Stimulated activated CD4-positive, alpha-beta T cell treated with anti-CD3 and anti-CD28 coated beads, Interleukin-4, amount 100 ng/mL, for 1 hour (primary cell): Measurements from ENCODE around the gene LY6G6C.
A peak's percentile ranks its signal among the peaks of the same experiment; 100 is the strongest.

Experiments used
- DNase-seq: peaks from one replicate; pipeline ENCODE4 v3.0.0-alpha.2; 2020

LY6G6C gene

DNA sequence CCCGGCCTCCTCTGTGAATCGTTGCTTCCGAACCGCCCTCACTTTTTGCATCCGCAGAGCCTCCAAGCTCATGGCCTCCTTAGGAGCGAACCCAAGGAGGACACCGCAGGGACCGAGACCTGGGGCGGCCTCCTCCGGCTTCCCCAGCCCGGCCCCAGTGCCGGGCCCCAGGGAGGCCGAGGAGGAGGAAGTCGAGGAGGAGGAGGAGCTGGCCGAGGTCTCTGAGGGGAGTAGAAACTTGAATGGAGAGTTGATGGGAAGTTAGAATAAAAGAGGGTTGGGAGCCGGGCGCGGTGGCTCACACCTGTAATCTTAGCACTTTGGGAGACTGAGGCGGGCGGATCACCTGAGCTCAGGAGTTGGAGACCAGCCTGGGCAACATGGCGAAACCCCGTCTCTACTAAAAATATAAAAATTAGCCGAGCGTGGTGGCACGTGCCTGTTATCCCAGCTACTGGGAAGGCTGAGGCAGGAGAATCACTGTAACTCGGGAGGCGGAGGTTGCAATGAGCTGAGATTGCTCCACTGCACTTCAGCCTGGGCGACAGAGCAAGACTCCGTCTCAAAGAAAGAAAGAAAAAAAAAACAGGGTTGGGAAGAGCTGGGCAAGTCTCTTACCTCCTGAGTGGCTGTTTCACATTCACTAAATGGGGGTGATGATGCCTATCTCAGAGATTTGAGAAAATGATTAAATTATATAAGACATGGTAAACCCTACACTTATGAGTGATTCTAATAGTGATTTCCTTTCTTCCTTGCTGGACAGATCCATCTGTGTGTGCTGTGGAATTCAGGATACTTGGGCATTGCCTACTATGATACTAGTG lies 19.1 kb upstream of the LY6G6C start:
- no peak for DNase-seq

DNA sequence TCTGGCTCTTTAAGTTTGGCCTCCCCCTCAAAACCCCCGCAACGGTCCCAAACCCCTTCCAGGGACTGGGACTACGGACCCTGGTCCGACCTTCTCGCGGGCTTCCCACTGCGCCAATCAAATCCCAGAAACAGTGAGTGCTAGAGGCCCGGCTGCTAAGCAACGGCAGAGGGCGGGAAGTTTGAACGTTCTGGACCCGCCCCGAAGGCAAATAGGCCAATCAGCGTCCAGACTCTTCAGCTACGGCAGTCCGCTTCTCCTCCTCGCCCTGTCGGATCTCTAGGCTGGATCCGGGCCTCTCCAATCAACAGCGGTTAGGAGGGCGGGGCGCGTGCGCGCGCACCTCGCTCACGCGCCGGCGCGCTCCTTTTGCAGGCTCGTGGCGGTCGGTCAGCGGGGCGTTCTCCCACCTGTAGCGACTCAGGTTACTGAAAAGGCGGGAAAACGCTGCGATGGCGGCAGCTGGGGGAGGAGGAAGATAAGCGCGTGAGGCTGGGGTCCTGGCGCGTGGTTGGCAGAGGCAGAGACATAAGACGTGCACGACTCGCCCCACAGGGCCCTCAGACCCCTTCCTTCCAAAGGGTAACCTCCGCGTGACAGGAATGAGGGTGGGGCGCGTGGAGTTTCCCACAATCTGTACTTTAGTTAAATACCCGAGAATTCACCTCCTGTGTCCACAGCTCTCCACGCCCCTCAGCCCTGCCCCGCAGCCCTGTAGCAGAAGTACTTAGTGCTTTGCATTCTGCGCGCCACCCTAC lies 18.3 kb upstream of the LY6G6C start, which contains the start of gene MSH5:
MSH5 (plus strand) TSS at position 367 of the 758 bp plus-strand sequence. CDS start 462 bp downstream, outside the sequence.
- peak; percentile 94 for DNase-seq

DNA sequence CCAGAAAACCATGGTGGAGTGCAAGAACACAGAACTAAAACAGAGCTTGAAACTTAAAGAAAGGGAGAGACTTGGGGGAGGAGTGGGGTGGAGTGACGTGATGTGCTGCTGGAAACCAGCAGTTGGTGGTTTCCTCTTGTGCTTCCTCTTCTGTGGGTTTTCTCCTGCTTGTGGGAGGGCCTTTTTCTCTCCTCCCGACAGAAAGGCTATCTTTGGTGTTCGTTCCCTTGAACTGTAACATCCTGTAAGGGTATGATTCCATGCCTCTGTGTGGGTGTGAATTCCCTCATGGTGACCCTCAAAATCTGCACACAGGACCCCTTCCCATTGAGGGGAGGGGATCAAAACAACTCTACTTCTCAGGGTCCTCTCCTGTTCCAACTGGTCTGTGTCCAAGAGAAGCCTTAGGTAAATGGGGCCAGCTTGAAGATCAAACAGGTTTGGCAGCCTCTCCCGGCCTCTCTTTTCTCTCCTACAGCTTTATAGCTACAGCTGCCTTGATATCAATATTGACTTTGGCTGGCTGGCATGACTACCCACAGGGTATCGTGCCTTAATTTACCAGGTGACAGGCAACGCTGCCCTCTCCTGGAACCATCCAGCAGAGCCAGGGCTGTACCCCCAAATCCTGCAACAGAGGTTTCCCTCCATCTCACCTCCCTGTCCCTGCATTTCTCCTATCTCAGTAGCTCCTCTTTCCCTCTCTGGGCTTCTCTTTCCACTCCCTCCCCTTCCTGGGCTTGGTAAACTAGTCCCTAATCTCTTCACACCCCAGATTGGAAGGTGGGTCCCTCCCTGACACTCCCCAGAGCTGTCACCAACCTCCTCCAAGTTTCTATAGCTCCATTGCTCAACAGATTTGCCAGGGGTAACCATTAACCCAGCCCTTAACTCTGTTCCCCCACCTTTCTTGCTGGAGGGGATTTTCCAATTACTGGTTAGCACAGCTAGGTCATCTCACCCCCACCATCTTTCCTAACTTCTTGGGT lies 16.7 kb upstream of the LY6G6C start:
- peak; percentile 53 for DNase-seq

DNA sequence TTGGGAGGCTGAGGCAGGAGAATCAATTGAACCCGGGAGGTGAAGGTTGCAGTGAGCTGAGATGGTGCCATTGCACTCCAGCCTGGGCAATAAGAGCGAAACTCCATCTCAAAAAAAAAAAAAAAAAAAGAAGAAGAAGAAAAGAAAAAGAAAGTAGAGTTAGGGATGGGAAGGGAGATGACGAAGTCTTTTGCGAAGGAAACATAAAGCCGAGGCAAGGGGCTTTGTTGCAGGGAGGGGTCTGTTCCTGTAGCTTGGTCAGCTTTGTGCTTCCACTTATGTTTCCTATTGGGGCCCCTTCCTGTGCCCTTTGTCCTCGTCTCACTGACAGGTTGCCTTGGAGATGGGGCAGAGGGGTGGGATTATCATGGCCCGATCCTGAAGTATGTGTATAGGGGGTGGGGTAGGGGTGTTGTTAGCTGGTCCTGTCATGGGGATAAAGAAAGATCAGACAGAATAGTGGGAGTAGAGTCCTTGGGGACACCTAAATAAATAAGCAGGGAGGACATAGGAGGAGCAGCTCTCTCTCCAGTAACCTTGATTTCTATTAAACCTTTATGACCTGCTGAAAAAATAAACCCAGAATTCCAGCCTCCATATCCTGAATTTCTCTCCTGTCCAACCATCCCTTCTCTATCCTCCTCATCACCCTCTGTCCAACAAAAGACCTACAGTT lies 15.9 kb upstream of the LY6G6C start:
- no peak for DNase-seq

DNA sequence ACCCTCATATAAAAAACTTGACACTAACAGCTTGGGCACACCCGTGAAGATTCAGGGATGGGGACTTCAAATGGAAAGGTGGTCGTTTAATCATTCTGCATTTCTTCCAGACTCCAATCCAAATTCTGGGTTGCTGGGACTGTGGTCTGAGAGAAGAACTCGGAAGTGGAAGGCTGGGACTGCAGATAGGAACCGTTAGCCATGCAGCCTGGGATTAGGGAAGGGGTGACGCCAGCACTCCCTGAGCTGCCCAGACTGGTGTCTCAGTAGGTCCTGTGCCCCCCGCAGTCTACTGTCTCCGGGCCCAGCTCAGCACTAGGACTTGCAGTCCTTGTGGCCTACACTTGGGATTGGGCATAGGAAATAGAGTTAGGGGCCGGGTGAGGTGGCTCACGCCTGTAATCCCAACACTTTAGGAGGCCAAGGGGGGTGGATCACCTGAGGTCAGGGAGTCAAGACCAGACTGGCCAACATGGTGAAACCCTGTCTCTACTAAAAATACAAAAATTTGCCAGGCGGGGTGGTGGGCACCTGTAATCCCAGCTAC lies 15.3 kb upstream of the LY6G6C start:
- no peak for DNase-seq

DNA sequence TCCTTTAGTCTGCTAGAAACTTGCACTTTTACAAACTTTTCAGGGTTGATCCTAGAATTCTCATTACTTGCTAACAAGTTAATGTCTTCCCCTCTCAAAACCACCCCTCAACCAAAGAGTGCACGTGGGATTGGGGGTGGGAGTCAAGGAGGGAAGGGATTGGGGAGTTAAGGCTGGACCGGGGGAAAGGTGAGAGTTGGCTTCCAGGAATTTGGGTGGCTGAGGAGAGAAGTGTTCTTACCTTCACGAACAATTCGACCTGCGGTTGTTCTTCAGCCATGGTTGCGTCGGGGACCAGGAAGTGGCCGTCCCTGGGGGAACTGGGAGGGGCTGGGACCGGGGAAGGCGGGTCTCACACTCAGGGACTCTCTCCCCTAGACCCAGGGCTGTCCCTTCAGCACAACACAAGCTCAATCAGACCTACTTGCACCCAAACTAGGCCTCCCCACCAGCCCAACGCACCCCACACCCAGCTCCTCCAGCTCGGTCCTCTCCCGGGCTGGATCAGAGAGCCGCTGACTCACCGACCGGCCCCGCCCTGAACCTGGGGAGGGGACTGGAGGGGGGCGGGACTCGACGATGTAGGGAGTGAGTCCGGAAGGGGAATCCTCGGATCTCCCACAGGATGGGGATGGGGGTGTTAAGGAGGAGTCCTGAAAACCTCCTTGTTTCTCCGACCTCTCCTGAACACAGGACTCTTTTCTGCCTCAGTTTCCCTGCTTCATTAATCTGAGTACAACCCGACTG lies 14.6 kb upstream of the LY6G6C start, which contains the start of gene CLIC1:
CLIC1 (minus strand) TSS at position 510 of the 747 bp plus-strand sequence; CDS start at position 280, 230 bp downstream.
- peak; percentile 82 for DNase-seq

DNA sequence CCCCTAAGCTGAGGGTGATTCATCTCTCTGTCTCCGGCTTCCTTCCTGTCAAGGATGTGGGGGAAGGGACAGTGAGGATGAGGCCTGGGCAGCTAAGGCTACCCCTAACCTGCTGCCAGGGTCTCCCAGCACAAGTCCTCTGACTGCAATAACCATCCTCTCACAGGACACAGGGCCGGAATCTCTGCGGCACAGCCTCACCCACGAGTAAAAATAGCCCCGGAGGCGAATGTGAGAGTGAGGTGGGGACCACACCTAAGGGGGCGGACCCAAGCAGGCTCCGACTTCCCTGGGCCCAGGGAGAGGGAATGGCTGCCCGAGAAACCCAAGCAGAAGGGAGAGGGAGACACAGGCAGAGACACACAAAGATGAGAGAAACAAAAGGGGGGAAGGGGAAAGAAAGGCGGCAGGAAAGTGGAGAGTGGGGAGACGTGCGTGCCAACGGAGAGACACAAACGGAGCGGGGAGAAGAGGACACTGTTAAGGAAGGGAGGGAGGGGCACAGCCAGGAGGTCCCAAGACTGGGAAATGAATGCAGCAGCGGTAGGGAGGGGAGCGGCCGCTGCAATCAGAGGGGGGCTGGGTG lies 13.4 kb upstream of the LY6G6C start:
- peak; percentile 43 for DNase-seq

DNA sequence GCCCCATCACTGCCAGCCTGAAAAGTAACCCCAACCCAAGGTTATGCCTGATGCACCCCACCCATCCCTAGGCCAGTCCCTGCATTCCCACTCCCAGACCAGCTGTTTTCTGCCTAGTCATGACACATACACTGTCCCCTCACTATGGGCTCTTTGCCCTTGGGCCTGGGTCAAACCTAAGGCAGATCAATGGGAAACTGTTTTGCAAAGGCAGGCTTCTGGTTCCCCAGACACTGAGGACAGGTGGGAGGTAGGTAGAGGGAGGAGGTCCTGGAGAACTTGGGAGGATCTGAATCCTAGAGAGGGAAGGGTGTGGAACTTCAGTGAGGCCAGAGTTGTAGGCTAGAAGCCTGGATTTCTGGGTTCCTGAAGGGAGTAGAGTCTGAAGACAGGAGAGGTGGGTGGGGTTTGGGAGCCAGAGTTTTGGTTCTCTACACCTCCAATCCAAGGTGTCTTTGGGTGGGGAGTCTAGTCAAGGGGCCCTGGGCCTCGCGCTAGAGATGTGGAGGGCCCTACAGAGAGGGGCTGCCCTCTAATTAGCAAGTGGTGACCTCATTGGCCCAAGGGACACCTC lies 12.8 kb upstream of the LY6G6C start:
- DNase-seq: no peak

DNA sequence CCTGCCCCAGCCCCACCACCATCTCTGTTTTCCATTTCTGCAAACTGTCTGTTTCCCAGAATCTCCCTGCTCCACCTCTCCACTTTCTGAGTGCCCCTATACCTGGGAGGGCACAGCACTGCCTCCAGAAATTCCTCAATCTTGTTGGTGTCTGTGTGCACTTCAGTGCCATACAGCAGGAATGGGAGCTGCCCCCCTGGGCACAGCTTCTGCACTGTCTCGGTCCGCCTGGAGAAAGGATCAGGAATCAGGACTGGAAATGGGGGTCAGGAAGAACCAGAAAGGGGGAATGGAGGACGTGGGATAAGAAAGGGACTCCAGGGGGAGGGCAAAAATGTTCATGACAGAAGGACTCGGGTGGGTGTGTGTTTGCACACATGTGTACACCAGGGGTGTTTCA lies 12.2 kb upstream of the LY6G6C start:
- no peak for DNase-seq

DNA sequence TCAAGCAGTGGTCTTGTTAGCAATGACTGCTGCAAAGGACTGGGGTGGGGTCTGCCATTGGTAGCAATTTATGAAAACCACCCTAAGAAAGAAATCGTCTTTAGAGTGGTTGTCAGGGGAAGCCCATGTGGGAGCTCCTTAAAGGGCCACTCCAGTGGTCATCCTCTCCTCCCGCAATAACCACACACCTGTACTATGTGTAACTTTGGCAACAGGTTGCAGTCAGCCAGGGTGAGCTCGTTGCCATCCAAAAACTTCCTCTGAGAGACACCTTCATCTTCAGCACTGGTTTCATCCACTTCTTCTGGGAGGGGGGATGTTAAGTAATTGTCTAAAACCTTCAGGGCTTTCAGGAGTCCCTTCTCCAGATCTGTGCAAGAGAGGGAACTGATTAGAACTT lies 10.5 kb upstream of the LY6G6C start:
- DNase-seq: no peak

DNA sequence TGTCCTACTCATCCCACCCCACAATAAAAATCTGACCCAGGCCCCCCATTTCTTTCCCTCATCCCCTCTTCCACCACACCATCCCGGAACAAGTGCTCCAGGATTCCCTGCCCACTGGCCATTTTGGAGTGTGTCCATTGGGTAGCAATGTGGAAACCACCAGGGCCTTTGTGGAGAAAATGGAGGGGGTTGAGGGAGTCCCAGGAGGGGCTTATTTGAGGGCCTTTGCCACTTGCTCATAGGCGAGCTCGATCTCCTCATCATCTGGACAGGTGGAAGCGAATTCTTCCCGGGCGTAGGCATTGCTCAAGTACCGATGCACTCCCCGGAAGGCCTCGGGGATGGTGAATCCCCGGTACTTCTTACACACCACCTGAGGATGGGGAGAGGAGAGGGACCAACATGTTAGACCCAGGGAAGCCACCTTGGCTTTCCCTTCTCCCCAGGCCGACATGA lies 9.1 kb upstream of the LY6G6C start:
- DNase-seq: no peak

DNA sequence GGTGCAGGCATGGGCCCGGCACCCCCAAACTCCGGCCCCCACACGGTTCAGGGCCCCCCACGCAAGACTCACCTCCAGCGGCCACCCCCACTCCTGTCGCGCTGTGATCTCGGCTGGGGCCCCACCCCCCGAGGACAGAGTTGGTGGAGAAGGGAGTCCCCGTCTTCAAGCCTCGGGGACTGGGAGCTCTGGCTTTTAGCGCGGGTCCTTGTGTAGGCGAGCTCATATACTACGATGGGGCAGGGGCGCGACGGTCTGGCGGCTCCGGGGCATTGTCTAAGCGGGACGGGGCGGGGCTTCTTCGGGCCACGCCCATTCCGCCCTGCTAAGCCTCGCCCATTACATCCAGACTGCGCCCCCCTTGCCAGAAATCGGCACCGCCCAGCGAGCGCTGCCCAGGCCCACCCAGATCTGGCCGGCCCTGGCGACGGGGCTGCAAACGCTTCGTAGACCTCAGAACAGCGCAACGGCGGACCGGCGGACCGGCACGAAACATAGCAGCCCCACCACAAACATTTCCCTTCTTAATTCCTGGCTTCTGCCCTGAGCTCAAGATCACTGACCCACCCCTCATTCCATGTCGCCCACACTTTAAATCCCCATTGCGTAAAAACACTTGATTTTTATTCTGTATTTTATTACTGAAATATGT lies 8.6 kb upstream of the LY6G6C start:
- peak; percentile 68 for DNase-seq

DNA sequence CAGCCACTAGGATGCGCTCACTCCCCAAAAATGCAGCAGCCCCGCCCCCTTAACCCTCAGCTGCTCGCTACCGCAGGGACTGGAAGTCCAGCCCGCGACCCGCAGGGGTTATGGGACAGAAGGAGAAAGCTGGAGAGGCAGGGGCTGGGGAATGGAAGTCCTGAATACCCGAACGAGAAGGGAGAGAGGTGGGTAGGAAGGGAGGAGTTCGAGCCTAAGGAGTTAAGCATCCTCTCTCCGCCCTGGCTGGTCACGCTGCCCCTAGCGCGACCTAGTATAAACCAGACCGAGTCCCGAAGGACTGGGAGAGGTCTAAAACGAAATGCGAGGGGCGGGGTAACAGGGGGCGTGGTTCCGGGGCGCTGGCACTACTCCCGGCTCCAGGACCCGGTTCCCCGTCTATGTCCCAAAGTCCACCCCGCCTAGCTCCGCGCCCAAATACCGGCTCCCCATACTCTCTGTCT lies 8.0 kb upstream of the LY6G6C start:
- DNase-seq: peak; percentile 78

DNA sequence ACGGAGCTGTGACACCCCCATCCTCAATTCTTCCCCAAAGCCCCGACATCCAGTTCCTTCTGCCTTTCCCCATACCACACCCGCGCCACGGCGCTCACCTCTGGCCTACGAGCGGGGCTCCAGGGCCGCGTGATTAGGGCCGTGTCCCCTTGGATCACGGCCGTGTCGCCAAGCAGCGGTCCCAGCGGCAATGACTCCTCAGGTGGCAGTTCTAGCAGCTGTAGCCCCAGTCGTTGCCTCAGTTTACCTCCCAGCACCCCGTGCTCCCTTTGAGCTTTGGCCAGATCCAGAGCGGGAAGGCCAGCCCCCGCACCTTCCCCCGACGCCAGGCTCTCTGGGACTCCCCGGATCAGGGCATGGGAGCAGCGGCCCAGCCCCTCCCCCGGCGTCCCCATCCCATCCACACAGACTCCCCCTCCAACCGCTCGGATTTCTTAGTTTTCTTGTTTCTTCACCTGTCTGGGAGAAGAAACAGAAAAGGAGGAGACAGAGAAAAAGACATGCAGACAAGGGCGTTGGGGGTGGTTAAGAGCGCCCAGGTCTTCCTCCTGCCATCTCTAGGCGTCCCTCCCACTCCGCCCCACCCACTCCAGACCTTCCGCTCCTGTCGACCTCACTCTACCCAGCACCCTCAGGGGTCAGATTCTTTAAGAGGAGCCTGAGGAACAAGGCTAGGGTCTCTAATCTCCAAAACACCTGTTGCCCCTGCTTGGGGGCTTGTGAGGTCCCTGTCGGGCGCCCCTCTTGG lies 7.4 kb upstream of the LY6G6C start, which contains the start of gene DDAH2:
DDAH2 (minus strand) TSS at position 533 of the 748 bp plus-strand sequence; CDS start at position 395, 138 bp downstream.
- DNase-seq: no peak

DNA sequence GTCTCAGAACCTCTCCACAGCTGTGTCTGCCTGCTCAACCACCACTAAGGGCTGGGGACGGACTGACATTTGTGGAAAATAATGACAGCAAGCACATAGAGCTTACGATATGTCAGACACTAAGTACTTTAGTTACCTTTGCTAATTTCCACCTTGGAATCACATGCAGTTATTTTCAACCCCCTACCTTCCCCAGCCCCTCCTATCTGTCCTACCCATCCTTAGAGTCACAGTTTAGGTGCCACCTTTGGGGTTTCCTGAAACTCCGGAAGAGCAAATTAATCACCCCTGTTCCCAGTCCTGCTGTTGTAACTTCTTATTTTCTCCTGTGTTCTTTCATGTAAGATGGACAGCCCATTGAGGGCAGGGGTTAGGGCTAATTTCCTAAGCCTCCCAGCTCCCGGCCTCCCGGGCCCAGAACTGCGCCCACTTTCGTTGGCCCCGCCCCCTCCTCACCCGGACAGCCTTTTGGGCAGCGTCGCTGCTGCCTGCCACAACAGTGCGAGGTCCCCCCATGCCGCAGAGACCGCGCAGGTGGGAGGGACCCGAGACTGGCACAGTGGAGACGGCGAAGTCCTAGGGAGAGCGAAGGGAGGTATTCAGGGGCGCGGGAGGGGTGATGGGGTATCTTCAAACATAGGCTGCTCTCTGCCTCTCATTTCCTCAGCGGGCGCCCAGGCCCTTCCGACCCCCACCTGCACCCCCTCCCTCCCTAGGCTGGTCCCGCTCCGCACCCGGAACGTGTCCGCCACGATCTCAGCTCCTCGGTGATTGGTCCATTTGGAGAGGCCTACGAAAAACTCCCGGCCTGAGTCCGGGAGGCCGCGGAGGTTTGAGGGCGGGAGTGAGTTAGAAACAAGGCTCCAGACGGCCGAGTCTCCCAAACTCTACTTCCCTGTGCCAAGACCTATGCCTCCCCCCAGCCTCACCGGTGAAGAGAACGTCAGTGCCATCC lies 6.4 kb upstream of the LY6G6C start:
- DNase-seq: no peak

DNA sequence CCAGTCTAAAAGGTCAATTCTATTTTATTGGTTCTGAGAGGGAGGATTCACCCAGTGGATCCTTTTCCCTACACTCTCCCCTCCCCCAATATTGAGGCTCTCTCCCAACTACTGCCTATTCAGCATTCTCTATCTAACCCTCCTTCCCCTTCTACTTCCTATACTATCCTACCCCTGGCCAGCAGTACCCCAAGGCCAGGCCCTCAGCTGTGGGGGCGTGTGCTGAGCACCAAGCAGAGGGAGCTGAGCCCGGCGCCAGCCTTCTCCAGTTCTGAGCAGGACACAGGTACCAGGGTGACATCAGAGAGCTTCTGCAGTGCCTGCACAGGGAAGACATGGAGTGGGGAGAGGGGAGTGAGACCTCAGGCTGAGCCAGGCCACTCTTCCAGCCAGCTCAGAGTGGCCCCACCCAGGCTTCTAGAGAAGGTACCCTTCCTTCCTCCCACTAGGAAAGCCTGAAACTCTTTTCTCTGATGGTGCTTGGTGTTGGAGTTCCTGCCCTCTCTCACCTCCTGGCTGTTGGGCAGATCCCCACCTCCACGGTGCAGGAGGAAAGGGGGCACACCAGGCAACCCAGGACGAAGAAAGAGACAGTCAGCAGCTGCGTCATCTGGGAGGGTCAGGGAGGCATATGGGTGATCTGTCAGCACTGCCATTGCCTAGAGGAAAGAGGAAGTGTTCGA lies 5.6 kb upstream of the LY6G6C start:
- DNase-seq: no peak
